GM23338 (cell line): ENCODE results near the gene ZNF438. TPM values are rescaled to one million over a fixed set of nuclear protein-coding genes. Genes with fewer than 3 reads are reported as not detected.

ENCODE experiments used
- ATAC-seq: fragments of 200-7000 bp; cut with Tn5 transposase; 3 replicates; pipeline ENCODE4 v1.9.1; 2020
- DNase-seq: peaks from one replicate; pipeline ENCODE4 v3.0.0-alpha.2; 2015; ENCODE audit warnings: low spot score
- H2AFZ ChIP-seq: fragments of 200-600 bp; sonication (generic); 2 replicates; pipeline ENCODE4 v1.8.0; 2016; ENCODE audit warnings: antibody characterized with exemption, mild to moderate bottlenecking, moderate library complexity
- H3F3A ChIP-seq: fragments of 200-600 bp; sonication (generic); replicated peaks from 2 replicates; pipeline ENCODE4 v1.8.0; 2017; ENCODE audit warnings: antibody characterized with exemption, mixed run types, low read depth
- H3K27ac ChIP-seq: fragments of 200-600 bp; sonication (generic); 2 replicates; pipeline ENCODE4 v1.6.1; 2016; ENCODE audit warnings: low read depth
- H3K27me3 ChIP-seq: fragments of 200-600 bp; sonication (generic); 2 replicates; pipeline ENCODE4 v1.8.0; 2016; ENCODE audit warnings: mild to moderate bottlenecking, mixed run types, moderate library complexity; ENCODE audit not compliant: insufficient read depth
- H3K36me3 ChIP-seq: fragments of 200-600 bp; sonication (generic); 2 replicates; pipeline ENCODE4 v1.8.0; 2016; ENCODE audit warnings: mild to moderate bottlenecking; ENCODE audit not compliant: insufficient read depth
- H3K4me1 ChIP-seq: fragments of 200-600 bp; sonication (generic); 2 replicates; pipeline ENCODE4 v1.8.0; 2016; ENCODE audit warnings: mild to moderate bottlenecking, moderate library complexity; ENCODE audit not compliant: insufficient read depth
- H3K4me2 ChIP-seq: fragments of 200-600 bp; sonication (generic); 2 replicates; pipeline ENCODE4 v1.7.1; 2017; ENCODE audit warnings: mixed run types
- H3K4me3 ChIP-seq: fragments of 200-600 bp; sonication (generic); 2 replicates; pipeline ENCODE4 v1.6.1; 2016; ENCODE audit warnings: mixed run types
- H3K79me2 ChIP-seq: fragments of 200-600 bp; sonication (generic); replicated peaks from 2 replicates; pipeline ENCODE4 v1.8.0; 2017; ENCODE audit warnings: mild to moderate bottlenecking; ENCODE audit not compliant: insufficient read depth
- H3K9me2 ChIP-seq: fragments of 200-600 bp; sonication (generic); 2 replicates; pipeline ENCODE4 v1.8.0; 2017; ENCODE audit not compliant: insufficient read depth
- H4K20me1 ChIP-seq: fragments of 200-600 bp; sonication (generic); replicated peaks from 2 replicates; pipeline ENCODE4 v1.8.0; 2017; ENCODE audit warnings: mild to moderate bottlenecking; ENCODE audit not compliant: insufficient read depth
- H3K27ac Mint-ChIP-seq: 2 replicates; pipeline ENCODE4 v1.8.0; 2020; ENCODE audit warnings: inconsistent platforms, mild to moderate bottlenecking, moderate library complexity, mixed read lengths
- H3K27me3 Mint-ChIP-seq: 3 replicates; pipeline ENCODE4 v1.8.0; 2022; ENCODE audit warnings: low read depth, mild to moderate bottlenecking, moderate library complexity, mixed read lengths, inconsistent platforms; ENCODE audit not compliant: insufficient read depth, poor library complexity
- H3K36me3 Mint-ChIP-seq: 3 replicates; pipeline ENCODE4 v1.8.0; 2021; ENCODE audit warnings: low read depth, mild to moderate bottlenecking, inconsistent platforms, moderate library complexity, mixed read lengths
- H3K4me1 Mint-ChIP-seq: 3 replicates; pipeline ENCODE4 v1.8.0; 2020; ENCODE audit warnings: mild to moderate bottlenecking, inconsistent platforms, mixed read lengths
- H3K4me3 Mint-ChIP-seq: 3 replicates; pipeline ENCODE4 v1.8.0; 2021; ENCODE audit warnings: moderate library complexity, mild to moderate bottlenecking, inconsistent platforms, mixed read lengths
- H3K9me3 Mint-ChIP-seq: 3 replicates; pipeline ENCODE4 v1.8.0; 2020; ENCODE audit warnings: moderate library complexity, mild to moderate bottlenecking, inconsistent platforms, mixed read lengths
- CREB1 ChIP-seq: fragments of 250-450 bp; sonication (Bioruptor Pico); IDR thresholded peaks from 2 replicates; pipeline ENCODE4 v1.5.0; 2020; ENCODE audit warnings: low read depth, mild to moderate bottlenecking, moderate library complexity
- ETS1 ChIP-seq: IDR thresholded peaks from 2 replicates; pipeline ENCODE4 v1.6.1; 2016; ENCODE audit warnings: antibody characterized with exemption
- EZH2 ChIP-seq: fragments of 200-600 bp; sonication (generic); IDR thresholded peaks from one replicate; pipeline ENCODE4 v1.8.0; 2017; ENCODE audit warnings: antibody characterized with exemption, mild to moderate bottlenecking, low read depth; ENCODE audit not compliant: unreplicated experiment
- EZH2phosphoT487 ChIP-seq: fragments of 200-600 bp; sonication (generic); IDR thresholded peaks from one replicate; pipeline ENCODE4 v1.8.1; 2018; ENCODE audit warnings: antibody characterized with exemption; ENCODE audit not compliant: unreplicated experiment
- POLR2AphosphoS5 ChIP-seq: IDR thresholded peaks from 2 replicates; pipeline ENCODE4 v1.6.1; 2016; ENCODE audit warnings: antibody characterized with exemption, low read depth
- STAT1 ChIP-seq: IDR thresholded peaks from one replicate; pipeline ENCODE4 v1.6.1; 2016; ENCODE audit warnings: antibody characterized with exemption; ENCODE audit not compliant: unreplicated experiment
- ZNF114 ChIP-seq: fragments of 250-450 bp; sonication (Bioruptor Pico); IDR thresholded peaks from 2 replicates; pipeline ENCODE4 v1.5.0; 2020; ENCODE audit warnings: mild to moderate bottlenecking, moderate library complexity
- ZNF331 ChIP-seq: fragments of 250-450 bp; sonication (Bioruptor Pico); IDR thresholded peaks from 2 replicates; pipeline ENCODE4 v1.5.0; 2020; ENCODE audit warnings: low read depth, mild to moderate bottlenecking, moderate library complexity
- ZNF462 ChIP-seq: fragments of 250-450 bp; sonication (Bioruptor Pico); IDR thresholded peaks from 2 replicates; pipeline ENCODE4 v1.5.0; 2020; ENCODE audit warnings: mild to moderate bottlenecking, moderate library complexity
- polyA plus RNA-seq: library from polyadenylated mRNA; unstranded; fragments of >200 nt; fragmentation: Nextera tagmentation; extraction: Ambion mirVana; gene quantifications from 2 replicates; pipeline ENCODE4 v1.2.1, GENCODE V29; 2016
- total RNA-seq: library from RNA; depleted of rRNA; stranded (reverse); fragments of >200 nt; shearing (Covaris generic); gene quantifications from 2 replicates; pipeline ENCODE4 v1.2.3, GENCODE V29; 2014
- TF ChIP-seq, protein P1 (sequence below), 2 experiments: fragments of 200-600 bp in 1 of 2; sonication (generic) in 1 of 2; conservative IDR thresholded peaks; 2 replicates each; pipeline versions ENCODE4 v1.5.1 to v1.6.1; 2016 to 2017; ENCODE audit warnings: antibody characterized with exemption in 2 of 2, low read depth in 2 of 2, mild to moderate bottlenecking in 2 of 2, moderate library complexity in 1 of 2
- TF ChIP-seq, protein P2 (sequence below): IDR thresholded peaks from one replicate; pipeline ENCODE4 v1.6.1; 2018; ENCODE audit warnings: antibody characterized with exemption; ENCODE audit not compliant: unreplicated experiment

The ZNF438 gene
- total and polyA plus RNA-seq, 2 experiments from 2014 or later = 0.91 to 0.94 TPM

DNA sequence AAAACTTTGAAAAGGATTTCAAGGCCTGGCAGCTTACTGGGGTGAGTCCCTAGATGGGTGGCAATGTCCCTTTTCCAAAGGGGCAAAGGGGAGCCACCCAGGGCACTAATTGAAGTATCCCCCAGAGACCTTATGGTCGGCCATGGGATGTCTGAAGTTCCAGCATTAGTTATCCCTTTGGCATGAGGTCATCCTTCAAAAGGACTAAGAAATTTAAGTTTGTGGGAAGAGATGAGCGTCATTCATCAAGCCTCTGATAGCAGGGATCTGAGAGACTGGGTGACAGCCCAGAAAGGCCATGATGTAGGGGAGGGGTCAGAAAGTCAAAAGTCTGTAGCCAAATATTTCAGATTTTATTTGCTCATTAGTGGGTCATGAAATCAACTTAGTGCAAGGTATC lies 195.3 kb downstream of the ZNF438 start (continued):
- TF ChIP-seq, protein P1, sequence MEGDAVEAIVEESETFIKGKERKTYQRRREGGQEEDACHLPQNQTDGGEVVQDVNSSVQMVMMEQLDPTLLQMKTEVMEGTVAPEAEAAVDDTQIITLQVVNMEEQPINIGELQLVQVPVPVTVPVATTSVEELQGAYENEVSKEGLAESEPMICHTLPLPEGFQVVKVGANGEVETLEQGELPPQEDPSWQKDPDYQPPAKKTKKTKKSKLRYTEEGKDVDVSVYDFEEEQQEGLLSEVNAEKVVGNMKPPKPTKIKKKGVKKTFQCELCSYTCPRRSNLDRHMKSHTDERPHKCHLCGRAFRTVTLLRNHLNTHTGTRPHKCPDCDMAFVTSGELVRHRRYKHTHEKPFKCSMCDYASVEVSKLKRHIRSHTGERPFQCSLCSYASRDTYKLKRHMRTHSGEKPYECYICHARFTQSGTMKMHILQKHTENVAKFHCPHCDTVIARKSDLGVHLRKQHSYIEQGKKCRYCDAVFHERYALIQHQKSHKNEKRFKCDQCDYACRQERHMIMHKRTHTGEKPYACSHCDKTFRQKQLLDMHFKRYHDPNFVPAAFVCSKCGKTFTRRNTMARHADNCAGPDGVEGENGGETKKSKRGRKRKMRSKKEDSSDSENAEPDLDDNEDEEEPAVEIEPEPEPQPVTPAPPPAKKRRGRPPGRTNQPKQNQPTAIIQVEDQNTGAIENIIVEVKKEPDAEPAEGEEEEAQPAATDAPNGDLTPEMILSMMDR (conservative IDR thresholded peaks at IDR 0.05; ENCODE audit: low read depth in 2 of 2) = no peak
- TF ChIP-seq ZNF114 (no peak), EZH2 (no peak)

- H3K36me3 ChIP-seq = no peaks in the 10 kb centered on the region
- H4K20me1 ChIP-seq = no peaks in the 10 kb centered on the region
- no peak overlapping the region for H3K4me2 ChIP-seq
- no peaks in the 10 kb centered on the region for H3K9me3 Mint-ChIP-seq
- TF ChIP-seq ZNF462 (CRISPR knock-in tag) (no peak), STAT1 (no peak), POLR2AphosphoS5 (no peak), ZNF331 (CRISPR knock-in tag) (no peak), ZNF114 (no peak), ETS1 (no peak), EZH2phosphoT487 (no peak), CREB1 (CRISPR knock-in tag) (no peak)
- TF ChIP-seq, protein P2, sequence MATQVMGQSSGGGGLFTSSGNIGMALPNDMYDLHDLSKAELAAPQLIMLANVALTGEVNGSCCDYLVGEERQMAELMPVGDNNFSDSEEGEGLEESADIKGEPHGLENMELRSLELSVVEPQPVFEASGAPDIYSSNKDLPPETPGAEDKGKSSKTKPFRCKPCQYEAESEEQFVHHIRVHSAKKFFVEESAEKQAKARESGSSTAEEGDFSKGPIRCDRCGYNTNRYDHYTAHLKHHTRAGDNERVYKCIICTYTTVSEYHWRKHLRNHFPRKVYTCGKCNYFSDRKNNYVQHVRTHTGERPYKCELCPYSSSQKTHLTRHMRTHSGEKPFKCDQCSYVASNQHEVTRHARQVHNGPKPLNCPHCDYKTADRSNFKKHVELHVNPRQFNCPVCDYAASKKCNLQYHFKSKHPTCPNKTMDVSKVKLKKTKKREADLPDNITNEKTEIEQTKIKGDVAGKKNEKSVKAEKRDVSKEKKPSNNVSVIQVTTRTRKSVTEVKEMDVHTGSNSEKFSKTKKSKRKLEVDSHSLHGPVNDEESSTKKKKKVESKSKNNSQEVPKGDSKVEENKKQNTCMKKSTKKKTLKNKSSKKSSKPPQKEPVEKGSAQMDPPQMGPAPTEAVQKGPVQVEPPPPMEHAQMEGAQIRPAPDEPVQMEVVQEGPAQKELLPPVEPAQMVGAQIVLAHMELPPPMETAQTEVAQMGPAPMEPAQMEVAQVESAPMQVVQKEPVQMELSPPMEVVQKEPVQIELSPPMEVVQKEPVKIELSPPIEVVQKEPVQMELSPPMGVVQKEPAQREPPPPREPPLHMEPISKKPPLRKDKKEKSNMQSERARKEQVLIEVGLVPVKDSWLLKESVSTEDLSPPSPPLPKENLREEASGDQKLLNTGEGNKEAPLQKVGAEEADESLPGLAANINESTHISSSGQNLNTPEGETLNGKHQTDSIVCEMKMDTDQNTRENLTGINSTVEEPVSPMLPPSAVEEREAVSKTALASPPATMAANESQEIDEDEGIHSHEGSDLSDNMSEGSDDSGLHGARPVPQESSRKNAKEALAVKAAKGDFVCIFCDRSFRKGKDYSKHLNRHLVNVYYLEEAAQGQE = no peak
- H3K27ac ChIP-seq = no peak overlapping the region
- H2AFZ ChIP-seq = no peak overlapping the region; the same call in 1 of the 2 replicates
- H3K4me1 ChIP-seq = peaks cover 8% of the 10 kb centered on the region
- no peak overlapping the region for H3K4me3 Mint-ChIP-seq
- no peaks in the 10 kb centered on the region for H3K27me3 ChIP-seq
- H3F3A ChIP-seq = no peaks in the 10 kb centered on the region
- peaks cover 35% of the 10 kb centered on the region for H3K4me1 Mint-ChIP-seq
- H3K36me3 Mint-ChIP-seq = no peaks in the 10 kb centered on the region
- DNase-seq = no peak
- ATAC-seq = no peak
- no peaks in the 10 kb centered on the region for H3K9me2 ChIP-seq
- H3K27me3 Mint-ChIP-seq = no peaks in the 10 kb centered on the region
- H3K27ac Mint-ChIP-seq = no peak overlapping the region
- no peak overlapping the region for H3K4me3 ChIP-seq
- no peaks in the 10 kb centered on the region for H3K79me2 ChIP-seq
These were observed 196.5 kb downstream of the ZNF438 start for GRCh38 chr10:30835146-30835545.
